RPMI7951 (cell line): Measurements from ENCODE around the gene PRKCD. TPM values are rescaled to one million over a fixed set of nuclear protein-coding genes. Genes with fewer than 3 reads are reported as not detected.

Experiments
- DNase-seq: peaks from one replicate; pipeline ENCODE4 v3.0.0-alpha.2; 2012; ENCODE audit warnings: low read depth
- total RNA-seq: library from RNA; depleted of rRNA; stranded (reverse); fragments of >200 nt; shearing (Covaris generic); gene quantifications from 2 replicates; pipeline ENCODE4 v1.2.3, GENCODE V29; 2014

The PRKCD gene
- total RNA-seq, 1 experiment from 2014 or later = 5.0 TPM

DNA sequence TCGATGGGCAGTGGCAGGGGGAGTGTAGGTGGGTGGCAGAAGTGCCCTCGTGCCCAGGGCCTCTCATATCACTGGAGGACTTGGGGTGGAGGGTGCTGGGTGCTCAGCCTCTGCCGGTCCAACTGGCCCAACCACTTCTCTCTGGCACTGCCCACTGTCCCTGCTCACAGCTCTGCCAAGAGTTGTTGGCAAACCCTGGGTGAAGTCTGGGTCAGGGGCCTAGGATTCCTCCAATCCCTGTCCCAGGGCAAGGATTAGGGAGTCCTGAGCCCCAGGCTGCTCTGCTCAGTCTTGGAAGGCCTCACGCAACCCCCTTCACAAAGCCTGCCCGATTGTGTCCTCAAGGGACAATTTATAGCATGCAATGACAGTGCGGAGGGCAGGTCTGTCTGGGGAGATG lies 5.2 kb upstream of the PRKCD start:
- no peak for DNase-seq

DNA sequence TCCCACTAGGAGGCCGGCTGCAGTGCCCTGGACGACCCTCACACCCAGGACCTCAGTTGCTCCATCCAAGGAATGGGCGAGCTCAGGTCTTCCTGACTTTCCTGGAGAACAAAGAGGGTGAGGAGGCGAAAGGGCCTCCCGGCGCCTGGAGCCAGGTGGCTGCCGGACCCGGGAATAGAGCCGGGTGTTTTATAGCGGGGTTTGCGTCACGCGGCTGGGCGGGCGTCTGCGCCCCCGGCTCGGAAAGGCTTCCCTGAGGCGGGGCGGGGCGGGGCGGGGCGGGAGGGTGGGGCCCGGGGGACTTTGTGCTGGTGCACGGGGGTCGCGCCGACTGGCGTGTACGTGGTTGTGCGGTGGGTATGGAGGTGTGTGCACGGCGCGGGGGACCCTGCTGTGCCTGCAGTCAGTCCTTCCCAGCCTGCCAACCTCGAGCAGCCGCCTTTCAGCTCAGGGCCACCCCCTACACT lies 4.6 kb upstream of the PRKCD start:
- no peak for DNase-seq

DNA sequence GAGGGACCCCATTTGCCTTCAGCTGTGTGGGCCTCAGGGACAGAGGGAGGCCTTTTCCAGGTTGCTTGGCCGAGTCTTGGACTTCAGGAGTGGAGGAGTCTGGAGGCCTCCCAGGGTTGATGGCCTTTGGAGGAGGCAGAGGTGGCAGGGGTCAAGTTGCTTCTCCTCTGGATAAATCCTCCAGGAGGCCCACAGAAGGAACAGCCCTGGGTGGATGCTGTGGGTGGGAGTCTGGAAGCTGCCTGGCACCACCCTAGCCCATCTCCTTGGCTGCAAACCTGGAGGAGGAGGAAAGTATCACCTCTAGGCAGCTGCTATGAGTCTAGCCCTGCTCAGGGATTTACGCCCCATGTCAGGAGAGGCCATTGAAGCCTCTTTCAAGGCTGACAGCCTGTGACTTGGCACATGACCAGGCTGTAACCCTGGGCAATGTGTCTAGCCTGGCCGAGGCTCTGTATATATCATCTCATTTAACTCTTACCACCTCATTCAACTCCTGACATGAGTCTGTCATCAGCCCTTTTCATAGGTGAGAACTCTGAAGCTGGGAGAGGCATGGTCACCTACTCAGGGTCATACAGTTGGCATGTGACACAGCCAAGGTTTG lies 2.9 kb upstream of the PRKCD start:
- no peak for DNase-seq

DNA sequence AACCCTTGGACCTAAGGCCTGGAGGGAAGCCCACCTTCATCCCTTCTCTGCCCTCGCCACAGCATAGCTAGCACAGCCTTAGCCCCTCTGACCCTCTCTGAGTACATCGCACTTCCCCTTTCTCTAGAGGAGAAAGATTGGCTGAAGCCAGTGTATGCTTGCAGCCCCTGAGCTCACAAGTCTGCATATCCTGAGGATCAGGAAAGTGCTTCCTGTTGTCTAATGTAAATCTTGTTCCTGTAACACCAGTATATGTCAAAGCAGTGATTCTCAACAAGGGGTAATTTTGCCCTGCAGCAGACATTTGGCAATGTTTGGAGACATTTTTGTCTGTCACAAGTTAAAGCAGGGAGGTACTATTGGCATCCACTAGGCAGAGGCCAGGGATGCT lies 2.2 kb upstream of the PRKCD start:
- DNase-seq = no peak

DNA sequence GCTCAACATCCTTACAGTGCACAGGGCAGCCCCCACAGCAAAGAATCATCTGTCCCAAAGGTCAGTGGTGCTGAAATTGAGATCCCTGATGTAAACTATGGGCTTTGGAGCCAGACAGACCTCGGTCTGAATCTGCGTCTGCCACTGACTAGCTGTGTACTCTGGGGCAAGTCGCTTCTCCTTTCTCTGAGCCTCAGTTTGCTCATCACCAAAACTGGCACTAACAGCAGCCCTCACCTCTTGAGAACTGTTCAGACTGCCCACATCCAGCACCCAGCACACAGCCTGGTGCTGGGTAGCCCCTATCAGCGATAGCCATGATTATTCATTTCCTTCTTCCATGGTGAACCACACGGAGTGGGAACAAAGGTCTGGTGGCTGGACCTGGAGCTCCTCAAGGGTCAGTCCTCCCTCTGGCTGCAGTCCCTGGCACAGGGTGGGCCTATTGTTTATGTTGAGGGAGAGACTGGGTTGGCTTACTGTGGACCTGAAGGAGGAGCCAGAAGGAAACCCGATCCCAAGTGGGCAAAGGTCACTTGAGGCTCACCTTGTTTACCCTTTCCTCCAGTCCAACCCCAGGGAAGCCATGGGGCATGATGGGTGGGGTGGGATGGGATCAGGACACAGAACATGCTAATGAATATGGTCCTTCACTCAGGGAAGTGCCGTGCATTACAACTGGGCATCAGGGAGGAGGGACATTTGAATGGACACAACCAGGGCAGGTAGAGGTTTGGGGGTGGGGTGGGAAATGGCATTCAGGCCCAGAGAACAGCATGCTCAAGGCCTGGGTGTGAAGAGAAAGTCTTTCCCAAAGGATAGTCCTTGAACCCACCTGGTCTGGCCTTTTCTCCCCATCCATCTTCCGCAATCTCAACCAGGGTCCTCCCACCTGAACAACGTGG lies 1.6 kb upstream of the PRKCD start:
- no peak for DNase-seq

DNA sequence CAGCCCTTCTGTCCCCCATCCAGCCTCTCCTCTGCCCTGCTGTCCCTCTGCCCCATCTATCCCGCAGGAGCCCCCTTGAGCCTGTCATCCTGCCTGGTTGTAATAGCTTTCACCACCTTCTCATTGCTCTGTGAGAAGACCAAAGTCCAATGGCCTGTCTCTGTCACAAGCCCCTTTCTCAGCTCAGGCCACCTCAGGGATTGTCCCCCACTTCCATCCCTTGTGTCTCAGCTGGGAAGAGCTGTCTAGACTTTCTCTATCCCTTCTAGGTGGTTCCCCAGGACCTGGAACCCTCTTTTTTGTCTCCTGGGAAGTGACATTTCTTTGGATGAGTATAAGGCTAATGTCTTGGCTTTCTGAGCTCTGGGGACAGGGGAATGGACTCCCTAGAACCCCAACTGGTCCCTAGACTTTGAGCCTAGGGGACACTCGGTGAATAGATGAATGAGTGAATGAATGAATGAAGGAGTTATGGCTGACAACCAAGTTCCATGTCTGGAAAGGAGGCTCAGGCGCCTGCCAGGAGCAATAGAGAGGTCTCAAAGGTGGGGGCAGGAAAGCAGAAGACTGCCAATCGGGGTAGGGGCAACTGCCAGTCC lies 849 bp upstream of the PRKCD start:
- DNase-seq = no peak

DNA sequence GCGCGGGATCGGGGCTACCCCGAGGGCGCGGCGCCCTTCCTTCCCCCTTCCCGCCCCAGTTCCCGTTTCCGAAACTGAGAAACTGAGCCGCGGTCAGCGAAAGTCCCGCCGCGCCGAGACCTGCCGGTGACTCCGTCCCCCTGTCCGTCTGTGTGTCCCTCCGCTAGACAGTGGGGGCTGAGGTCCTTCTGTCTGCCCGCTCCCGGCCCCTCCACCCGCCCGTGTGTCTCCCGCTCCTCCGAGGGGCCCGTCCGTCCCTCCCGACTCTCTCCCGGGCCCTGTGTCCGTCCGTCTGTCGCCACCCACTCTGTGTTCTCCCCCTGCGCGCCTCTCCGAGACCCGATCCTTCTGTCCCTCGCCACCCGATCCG lies 426 bp downstream of the PRKCD start:
- DNase-seq = peak; percentile 19

DNA sequence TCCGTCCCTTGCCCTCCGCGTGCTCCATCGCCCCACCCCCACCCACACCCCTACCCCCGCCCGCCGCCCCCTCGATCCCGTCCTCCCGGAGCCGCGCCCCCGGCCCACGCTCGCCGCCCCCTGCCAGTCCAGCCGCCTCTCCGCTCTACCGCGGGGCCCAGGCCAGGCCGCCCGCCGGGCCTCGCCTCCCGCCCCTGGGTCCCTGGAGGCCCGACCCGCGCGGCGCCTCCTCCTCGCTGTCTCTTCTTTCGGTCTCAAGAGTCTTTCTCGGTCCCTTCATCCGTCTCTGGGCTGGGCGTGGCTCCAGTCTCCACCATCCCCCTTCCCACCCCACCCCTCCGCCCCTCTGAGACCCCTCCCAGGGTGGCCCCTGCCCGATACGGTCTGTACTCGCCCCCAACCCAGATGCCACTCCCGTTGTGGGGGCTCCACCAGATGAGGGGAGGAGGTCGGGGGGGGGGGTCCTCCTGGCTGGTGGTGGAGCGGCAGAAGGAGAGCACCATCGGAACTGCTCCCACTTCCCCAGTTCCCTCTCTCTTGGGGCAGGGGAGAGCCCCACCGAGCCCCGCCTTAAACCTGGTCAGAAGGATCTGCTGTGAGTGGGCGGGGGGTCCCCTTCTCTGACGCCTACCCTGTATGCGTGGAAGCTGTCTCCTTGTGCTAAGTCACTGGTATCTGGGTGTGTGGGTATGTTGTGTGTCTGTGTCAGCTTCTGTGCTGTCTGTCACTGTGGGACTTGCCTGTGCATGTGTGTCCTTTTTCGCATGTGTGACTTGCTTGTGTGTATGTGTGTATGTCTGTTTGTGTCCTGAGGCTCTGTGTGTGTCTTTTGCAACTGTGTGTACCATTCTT lies 1.0 kb downstream of the PRKCD start:
- DNase-seq = peak; percentile 26

DNA sequence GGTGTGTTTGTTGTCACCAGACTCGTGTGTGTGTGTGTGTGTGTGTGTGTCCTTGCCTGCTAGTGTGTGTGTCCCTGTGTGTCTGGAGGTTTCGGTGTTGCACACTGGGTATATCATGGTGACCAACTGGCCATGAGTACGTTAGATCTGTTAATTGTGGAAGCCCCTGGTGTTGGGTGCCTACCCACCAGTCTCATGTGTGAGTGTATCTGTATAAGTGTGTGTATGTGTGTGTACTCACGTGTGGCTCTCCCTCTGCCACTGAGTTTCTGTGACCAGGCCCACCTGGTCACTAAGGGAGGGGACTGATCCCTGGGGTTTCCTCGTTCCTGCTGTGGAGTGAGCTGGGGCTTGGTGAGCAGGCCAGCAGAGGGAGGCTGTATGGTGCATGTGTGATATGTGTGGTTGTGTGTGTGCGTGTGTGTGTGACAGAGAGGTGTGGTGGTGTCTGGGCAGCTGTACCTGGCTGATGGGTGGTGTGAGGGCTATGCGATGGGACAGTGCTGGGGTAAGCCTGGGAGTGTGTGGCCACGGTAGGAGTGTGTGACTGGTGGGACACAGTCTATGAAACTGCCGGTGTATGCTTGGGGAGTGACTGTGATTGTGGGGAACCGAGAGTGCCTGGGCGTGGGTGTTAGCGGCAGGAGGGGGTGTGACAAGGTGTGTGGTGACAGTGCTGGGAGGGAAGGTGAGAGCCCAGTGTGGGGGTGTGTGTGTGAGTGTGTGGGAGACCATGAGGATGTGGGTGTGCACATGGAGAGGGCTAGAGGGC lies 1.8 kb downstream of the PRKCD start:
- DNase-seq = peak; percentile 35

DNA sequence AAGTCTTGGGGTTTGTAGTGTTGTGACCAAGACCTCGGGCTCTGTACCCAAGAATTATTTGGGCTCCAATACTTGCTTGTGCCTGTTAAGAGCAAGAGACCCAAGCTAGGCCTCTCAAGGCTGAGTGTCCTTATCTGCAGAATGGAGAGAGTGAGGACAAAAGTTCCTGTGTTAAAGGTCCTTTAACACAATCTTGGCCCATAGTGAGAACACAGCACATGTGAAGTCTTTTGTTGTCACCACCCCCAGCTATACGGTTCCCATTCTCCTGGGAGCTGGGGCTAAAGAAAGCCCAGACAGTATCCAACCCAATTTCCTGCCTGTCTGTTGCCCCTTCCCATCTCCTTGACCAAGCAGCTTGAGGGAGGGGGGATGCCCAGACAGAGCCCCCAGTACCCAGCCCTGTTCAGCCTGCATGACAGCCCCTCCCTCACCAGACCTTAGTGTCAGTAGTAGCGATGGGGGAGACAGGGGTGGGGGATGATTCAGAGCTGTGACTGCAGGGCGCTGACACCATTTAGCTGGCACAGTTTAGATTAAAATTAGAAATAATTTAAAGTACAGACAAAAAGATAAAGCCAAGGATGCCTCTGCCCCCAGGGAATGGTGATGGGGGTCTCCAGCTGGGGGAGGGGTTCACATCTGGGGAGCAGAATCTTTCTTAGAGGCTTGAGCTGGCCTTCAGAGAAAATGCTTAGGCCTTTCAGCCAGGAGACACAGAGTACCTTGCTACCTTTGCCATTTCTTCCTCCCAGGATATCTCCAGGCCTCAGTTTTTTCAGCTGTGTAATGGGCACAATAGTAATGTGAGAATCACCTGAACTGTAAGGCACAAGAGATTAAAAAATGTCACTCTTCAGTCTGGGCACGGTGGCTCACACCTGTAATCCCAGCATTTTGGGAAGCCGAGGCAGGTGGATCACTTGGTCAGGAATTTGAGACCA lies 2.7 kb downstream of the PRKCD start:
- DNase-seq = peak; percentile 24

DNA sequence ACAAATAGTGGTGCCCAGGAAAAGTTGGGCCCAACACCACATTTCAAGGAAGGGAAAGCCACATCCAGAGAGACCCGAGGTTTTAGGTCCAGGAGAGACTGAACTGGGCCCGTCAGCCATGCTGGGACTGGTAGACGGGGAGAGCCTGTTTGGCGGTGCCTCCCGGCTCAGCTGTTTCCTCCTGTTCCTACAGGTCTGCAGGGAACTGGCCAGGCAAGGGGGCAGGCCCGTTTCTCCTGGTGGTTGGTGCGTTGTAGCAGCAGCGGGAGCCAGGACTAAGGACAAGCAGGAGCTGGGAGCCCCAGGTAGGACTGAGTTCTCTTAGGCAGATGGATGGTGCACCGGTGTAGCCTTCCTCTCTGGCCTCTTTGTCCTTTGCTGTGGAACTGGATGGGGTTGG lies 3.9 kb downstream of the PRKCD start:
- no peak for DNase-seq

DNA sequence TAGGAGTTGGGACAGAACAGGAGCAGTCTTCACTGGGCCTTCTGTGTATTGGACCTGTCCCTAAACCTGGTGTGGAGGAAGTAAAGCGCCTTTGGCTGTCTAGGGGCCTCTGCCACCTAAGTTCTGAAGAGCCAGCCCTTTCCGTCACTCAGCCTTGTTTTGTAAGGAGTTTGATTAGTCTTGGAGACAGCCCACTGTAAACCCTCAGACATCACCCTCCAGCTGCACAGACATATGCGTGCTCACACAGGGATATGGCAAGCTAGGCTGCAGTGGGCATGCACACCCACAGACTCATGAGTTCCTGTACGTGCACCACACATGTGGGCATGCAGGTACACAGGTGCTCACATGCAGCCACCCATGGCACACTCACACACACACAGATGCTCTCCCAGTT lies 5.2 kb downstream of the PRKCD start:
- no peak for DNase-seq

DNA sequence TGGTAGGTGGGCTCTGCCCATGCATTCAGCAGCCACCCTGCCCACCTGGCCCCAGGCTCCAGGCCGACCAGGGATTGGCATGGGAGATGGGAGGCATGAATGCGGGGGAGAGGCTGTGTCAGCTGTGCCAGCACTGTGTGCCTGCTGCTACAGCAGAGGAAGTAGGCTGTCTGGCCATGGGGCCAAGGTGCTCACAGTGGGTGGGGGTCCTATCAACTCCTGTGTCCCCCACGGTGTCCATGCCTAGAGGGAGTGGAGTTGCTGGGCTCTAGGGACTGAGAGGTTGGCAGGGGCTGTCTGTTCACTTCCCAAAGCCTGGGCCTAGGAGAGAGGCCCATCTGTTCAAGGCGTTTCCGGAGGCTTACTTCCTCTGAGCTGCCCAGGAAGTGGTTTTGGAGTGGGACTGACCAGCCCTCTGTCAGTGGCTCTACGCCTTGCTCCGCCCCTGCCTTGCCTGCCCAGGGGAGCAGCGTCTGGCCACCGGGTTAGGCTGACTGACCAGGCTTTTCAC lies 5.8 kb downstream of the PRKCD start:
- DNase-seq = peak; percentile 92

DNA sequence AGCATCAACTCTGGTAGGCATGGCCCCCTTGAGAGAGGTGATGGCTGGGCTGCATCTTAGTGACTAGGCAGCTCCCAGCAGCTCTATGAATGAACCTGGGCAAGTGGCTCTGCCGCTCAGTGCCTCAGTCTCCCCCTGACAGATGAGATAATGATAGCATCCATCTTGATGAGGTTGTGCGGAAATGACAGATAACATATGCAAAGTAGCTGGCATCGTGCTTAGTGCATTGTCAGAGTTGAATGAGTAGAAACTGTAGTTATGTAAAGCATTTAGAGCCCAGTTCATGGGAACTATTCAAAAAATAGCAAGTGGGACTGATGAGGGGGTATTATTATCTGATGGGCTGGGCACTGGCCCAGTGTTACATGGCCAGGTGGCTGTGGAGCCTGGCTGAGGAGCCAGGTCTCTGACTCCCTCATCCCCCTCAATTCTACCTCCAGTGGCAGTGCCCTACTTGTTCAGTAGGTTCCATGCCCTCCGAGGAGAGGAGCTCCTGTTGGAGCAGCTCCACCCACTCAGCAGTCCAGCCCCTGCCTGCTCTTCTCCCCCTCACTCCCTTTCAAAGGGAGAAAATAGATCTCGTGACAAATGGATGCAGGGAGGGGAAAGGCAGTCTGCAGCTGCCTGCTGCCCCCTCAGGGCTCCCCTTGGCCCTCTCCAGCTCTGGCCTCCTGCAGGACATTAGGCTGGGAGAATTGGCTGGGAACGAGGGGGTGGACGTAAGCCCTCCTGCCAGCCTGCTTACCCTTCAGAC lies 6.6 kb downstream of the PRKCD start:
- DNase-seq = peak; percentile 47

DNA sequence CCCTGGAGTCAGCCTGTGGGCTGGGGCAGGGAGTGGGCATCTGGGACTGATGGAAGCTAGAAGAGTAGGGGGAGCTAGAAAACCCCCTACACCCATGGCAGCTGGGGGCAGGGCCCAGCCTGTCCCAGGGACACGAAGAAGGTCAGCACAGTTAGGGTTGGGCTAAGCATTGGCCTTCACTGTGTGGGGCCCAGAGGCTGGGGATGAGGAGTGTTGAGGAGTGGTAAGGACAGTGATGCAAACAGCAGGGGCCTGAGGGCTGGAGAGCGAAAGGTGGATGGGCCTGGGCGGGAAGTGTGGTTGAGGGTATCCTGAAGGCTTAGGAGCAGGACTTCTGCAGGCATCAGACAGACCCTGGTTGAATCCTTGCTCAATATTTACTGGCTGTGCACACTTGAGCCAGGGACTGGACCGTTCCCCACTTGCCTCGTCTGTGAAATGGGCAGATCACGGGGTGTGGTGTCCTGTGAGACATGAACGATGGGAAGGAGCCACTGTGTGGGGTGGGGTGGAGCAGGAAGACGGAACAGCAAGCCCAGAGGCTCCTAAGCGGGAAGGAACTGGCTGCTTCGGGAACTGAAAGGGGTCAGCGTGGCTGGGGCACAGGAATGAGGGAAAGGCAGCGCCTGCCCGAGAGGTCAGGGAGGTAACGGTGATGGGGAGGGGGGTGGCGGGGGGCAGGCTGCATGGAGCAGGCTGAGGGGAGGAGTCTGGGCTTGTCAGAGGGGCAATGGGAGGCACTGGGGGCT lies 7.3 kb downstream of the PRKCD start:
- no peak for DNase-seq

DNA sequence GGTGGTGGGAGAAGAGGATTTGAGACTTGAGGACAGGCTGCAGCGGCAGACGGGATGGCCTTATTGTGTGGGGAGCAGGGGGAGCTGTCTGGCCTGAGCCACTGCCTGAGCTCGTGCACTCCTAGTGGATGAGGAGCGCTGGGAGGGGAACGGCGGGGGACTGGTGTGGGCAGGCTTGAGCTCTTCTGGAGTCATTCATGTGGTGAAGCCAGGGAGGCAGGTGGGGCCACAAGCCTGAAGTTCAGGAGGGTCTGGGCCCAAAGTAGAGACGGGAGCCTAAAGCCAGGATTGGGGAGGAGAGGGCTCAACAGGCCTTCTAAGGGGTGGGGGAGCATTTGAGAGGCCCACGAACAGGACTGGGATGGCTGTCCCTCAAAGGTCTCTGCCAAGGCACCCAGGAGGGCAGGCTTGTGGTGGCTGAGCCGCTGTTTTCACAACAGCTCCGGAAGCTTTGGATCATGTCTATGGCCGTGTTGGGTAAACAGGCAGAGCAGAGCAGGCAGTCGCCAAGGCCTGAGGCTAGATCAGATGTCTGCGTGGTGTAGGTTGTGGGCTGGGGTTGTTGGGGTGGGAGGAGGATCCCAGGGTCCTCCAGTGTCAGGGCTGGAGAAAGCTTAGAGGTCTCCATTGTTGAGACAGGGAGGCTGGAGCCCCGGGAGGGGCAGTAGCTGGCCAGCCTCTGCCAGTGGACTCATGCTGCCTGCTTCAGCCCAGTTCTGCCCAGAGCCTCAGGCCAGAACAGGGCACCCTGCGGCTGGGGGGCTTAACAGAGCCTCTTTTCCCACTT lies 8.2 kb downstream of the PRKCD start:
- DNase-seq = peak; percentile 96

DNA sequence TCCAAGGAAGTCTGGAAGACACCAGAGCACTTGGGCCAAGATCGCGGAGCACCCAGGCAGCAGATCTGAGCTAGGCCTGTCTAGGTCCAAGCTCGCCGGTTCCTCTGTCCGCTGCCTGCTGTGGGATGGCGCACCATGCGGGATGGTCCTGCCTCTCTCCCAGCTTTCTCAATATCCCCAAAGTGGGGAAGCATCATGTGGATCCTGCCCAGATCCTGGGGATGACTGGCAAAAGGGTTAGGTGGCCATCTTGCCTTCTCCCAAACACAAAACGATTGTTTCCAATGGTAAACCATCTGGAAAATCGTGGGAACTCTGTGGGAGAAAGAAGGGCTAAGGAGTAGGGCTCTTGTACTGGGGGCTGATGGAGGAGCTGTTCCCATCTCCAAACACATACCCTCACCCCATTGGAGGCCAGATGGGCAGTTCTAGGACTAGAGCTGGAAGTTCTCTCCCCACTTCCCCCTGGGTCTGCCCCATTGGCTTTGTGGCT lies 8.9 kb downstream of the PRKCD start:
- DNase-seq = no peak
